SK-N-SH treated with all-trans-retinoic acid at 6 μM for 48 hours (cell line): Measurements from ENCODE around the gene TNS3.

Experiments used
- BACH2 ChIP-seq: fragments of 250-450 bp; sonication (Bioruptor Pico); IDR thresholded peaks from 2 replicates; pipeline ENCODE4 v1.9.0; 2021; ENCODE audit warnings: mild to moderate bottlenecking, borderline replicate concordance
- CSDC2 ChIP-seq: fragments of 250-450 bp; sonication (Bioruptor Pico); IDR thresholded peaks from 2 replicates; pipeline ENCODE4 v1.5.0; 2020; ENCODE audit warnings: mild to moderate bottlenecking, moderate library complexity
- ESRRG ChIP-seq: fragments of 250-450 bp; sonication (Bioruptor Pico); IDR thresholded peaks from 2 replicates; pipeline ENCODE4 v1.6.1; 2021; ENCODE audit warnings: mild to moderate bottlenecking
- RARB ChIP-seq: fragments of 250-450 bp; sonication (Bioruptor Pico); IDR thresholded peaks from 2 replicates; pipeline ENCODE4 v1.8.0; 2021; ENCODE audit warnings: mild to moderate bottlenecking, moderate library complexity
- TCF4 ChIP-seq: fragments of 250-450 bp; sonication (Bioruptor Pico); IDR thresholded peaks from 2 replicates; pipeline ENCODE4 v1.8.0; 2021; ENCODE audit warnings: mild to moderate bottlenecking, moderate library complexity, borderline replicate concordance
- ZC3H10 ChIP-seq: fragments of 250-450 bp; sonication (Bioruptor Pico); IDR thresholded peaks from 2 replicates; pipeline ENCODE4 v1.5.1; 2021; ENCODE audit warnings: mild to moderate bottlenecking, moderate library complexity
- ZFP3 ChIP-seq: fragments of 250-450 bp; sonication (Bioruptor Pico); IDR thresholded peaks from 2 replicates; pipeline ENCODE4 v1.5.0; 2020; ENCODE audit warnings: mild to moderate bottlenecking, moderate library complexity
- ZFP30 ChIP-seq: fragments of 450-650 bp; formaldehyde crosslinking; IDR thresholded peaks from 2 replicates; pipeline ENCODE4 v1.5.0; 2022; ENCODE audit warnings: mild to moderate bottlenecking, moderate library complexity
- ZNF565 ChIP-seq: fragments of 450-650 bp; formaldehyde crosslinking; conservative IDR thresholded peaks from 2 replicates; pipeline ENCODE4 v1.5.0; 2020; ENCODE audit warnings: low read depth, mild to moderate bottlenecking, moderate library complexity
- ZNF8 ChIP-seq: fragments of 450-650 bp; formaldehyde crosslinking; IDR thresholded peaks from 2 replicates; pipeline ENCODE4 v1.5.0; 2020; ENCODE audit warnings: mild to moderate bottlenecking, moderate library complexity
- TF ChIP-seq, protein P1 (sequence below): fragments of 250-450 bp; sonication (Bioruptor Pico); IDR thresholded peaks from 2 replicates; pipeline ENCODE4 v1.5.1; 2020; ENCODE audit warnings: low read depth, mild to moderate bottlenecking, moderate library complexity
- TF ChIP-seq, protein P2 (sequence below): fragments of 250-450 bp; sonication (Bioruptor Pico); IDR thresholded peaks from 2 replicates; pipeline ENCODE4 v1.5.1; 2021; ENCODE audit warnings: mild to moderate bottlenecking, moderate library complexity
- TF ChIP-seq, protein P3 (sequence below): fragments of 250-450 bp; sonication (Bioruptor Pico); IDR thresholded peaks from 2 replicates; pipeline ENCODE4 v1.8.0; 2020; ENCODE audit warnings: mild to moderate bottlenecking, moderate library complexity, borderline replicate concordance

DNA sequence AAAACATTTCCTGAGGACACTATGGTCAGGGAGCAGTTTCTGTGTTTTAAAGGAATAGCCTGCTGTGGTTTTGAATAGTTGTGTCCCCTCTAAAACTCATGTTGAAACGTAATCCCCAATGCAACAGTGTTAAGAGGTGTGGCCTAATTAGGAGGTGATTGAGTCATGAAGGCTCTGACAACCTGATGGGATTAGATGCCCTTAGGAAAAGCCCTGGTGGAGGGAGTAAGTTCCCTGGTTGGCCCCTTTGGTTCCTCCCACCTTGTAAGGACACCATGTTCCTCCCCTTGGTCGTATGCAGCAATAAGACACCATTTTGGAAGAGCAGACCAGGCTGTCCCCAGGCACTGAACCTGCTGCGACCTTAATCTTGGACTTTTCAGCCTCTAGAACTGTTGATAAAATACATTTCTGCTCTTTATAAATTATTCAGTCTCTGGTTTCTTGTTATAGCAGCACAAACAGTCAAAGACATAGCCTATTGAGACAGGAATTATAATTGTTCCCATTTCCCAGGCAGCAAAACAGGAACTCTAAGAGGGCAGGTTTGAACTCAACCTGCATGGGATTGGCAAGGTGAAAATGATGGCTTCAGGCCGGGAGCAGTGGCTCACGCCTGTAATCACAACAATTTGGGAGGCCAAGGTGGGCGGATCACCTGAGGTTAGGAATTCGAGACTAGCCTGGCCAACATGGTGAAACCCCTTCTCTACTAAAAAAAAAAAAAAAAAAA lies 20.5 kb upstream of the TNS3 start:
- no peak for TF ChIP-seq TCF4 (CRISPR knock-in tag)
- TF ChIP-seq, protein P1, sequence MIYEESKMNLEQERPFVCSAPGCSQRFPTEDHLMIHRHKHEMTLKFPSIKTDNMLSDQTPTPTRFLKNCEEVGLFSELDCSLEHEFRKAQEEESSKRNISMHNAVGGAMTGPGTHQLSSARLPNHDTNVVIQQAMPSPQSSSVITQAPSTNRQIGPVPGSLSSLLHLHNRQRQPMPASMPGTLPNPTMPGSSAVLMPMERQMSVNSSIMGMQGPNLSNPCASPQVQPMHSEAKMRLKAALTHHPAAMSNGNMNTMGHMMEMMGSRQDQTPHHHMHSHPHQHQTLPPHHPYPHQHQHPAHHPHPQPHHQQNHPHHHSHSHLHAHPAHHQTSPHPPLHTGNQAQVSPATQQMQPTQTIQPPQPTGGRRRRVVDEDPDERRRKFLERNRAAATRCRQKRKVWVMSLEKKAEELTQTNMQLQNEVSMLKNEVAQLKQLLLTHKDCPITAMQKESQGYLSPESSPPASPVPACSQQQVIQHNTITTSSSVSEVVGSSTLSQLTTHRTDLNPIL = no peak
- TF ChIP-seq, protein P2, sequence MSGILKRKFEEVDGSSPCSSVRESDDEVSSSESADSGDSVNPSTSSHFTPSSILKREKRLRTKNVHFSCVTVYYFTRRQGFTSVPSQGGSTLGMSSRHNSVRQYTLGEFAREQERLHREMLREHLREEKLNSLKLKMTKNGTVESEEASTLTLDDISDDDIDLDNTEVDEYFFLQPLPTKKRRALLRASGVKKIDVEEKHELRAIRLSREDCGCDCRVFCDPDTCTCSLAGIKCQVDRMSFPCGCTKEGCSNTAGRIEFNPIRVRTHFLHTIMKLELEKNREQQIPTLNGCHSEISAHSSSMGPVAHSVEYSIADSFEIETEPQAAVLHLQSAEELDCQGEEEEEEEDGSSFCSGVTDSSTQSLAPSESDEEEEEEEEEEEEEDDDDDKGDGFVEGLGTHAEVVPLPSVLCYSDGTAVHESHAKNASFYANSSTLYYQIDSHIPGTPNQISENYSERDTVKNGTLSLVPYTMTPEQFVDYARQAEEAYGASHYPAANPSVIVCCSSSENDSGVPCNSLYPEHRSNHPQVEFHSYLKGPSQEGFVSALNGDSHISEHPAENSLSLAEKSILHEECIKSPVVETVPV = no peak
- no peak for TF ChIP-seq ZFP3 (CRISPR knock-in tag)
- TF ChIP-seq ZFP30 (CRISPR knock-in tag) = no peak
- no peak for TF ChIP-seq ZNF565 (CRISPR knock-in tag)
- TF ChIP-seq ESRRG (CRISPR knock-in tag) = no peak
- no peak for TF ChIP-seq ZC3H10
- TF ChIP-seq, protein P3, sequence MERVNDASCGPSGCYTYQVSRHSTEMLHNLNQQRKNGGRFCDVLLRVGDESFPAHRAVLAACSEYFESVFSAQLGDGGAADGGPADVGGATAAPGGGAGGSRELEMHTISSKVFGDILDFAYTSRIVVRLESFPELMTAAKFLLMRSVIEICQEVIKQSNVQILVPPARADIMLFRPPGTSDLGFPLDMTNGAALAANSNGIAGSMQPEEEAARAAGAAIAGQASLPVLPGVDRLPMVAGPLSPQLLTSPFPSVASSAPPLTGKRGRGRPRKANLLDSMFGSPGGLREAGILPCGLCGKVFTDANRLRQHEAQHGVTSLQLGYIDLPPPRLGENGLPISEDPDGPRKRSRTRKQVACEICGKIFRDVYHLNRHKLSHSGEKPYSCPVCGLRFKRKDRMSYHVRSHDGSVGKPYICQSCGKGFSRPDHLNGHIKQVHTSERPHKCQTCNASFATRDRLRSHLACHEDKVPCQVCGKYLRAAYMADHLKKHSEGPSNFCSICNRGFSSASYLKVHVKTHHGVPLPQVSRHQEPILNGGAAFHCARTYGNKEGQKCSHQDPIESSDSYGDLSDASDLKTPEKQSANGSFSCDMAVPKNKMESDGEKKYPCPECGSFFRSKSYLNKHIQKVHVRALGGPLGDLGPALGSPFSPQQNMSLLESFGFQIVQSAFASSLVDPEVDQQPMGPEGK (CRISPR knock-in tag) = no peak; the same call in 1 of the 2 replicates
- TF ChIP-seq BACH2 (CRISPR knock-in tag) = no peak
- TF ChIP-seq RARB (CRISPR knock-in tag) = no peak
- TF ChIP-seq ZNF8 = no peak
- no peak for TF ChIP-seq CSDC2 (CRISPR knock-in tag)
